Hepatic stellate cell (primary cell): Measurements from ENCODE around the gene SUN5.
"Not testable (repeated sequence)": the region's sequence is repeated elsewhere in the genome, so short reads cannot be mapped to it uniquely, and the experiment has no call there.

ENCODE experiments used
- DNase-seq: peaks from one replicate; pipeline ENCODE4 v3.0.0; 2011; ENCODE audit warnings: low spot score

Gene SUN5

GRCh38 chr20:32965115-32965514 lies 39.1 kb downstream of the SUN5 start:
- no peak for DNase-seq

- no peak for DNase-seq
Observed at GRCh38 chr20:32964575-32964974, 39.7 kb downstream of the SUN5 start.

DNA sequence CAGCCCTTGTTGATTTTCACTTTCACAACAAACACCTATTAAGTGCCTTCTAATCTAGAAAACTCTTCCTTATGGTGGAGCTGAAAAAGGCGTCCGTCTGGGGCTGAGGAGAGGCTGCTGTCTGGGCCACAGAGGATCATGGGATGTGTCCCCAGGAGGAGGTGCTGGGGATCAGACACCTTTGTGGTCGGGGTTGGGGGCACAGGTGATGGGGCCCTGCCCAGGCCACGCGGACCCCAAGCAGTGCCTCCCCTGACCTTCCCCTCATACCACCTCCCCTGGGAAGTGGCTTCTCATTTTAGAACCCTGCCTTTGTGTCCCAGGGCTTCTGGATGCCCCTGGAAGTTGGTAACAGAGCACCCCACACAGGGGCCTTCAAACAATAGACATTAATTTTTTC lies 41.1 kb downstream of the SUN5 start:
- DNase-seq, result no peak

- DNase-seq, result not testable (repeated sequence)
Observed at GRCh38 chr20:32962646-32963045, 41.6 kb downstream of the SUN5 start.

DNA sequence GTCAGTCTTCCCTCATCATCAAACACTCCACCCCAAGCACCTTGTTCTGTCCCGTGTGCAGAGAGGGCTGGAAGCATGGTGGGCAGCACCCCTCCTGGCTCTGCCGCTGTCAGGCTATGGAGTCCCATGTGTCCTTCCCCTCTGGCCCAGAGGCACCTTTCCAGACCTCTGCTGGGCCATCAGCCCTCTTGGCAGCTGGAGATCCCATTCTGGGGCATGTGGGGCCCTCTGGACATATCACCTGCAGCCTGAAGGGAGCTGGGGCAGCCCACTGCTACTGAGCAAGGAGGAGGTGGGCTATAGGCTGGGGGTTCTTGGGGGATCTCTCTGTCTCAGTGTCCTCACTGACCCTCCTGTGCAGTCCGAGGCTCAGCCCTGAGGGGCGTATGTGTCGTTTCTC lies 42.2 kb downstream of the SUN5 start:
- DNase-seq, result no peak

GRCh38 chr20:32960849-32961731 lies 43.1 kb downstream of the SUN5 start:
- peak; percentile 1 for DNase-seq

DNA sequence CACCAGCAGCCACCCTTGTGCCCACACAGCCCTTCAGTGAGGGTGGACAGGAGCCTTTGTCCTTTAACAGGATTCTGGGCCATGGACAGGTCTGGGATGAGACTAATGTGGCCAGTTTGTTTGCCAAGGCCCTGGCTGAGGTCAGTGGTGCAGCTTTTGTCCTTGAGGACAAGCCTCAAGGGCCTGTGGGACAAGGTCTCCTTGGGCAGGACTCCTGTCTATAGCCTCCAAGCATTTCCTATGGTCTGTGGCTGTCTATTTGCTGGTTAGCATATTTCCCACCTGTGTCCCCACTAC lies 44.1 kb downstream of the SUN5 start:
- DNase-seq, result peak; percentile 2

DNA sequence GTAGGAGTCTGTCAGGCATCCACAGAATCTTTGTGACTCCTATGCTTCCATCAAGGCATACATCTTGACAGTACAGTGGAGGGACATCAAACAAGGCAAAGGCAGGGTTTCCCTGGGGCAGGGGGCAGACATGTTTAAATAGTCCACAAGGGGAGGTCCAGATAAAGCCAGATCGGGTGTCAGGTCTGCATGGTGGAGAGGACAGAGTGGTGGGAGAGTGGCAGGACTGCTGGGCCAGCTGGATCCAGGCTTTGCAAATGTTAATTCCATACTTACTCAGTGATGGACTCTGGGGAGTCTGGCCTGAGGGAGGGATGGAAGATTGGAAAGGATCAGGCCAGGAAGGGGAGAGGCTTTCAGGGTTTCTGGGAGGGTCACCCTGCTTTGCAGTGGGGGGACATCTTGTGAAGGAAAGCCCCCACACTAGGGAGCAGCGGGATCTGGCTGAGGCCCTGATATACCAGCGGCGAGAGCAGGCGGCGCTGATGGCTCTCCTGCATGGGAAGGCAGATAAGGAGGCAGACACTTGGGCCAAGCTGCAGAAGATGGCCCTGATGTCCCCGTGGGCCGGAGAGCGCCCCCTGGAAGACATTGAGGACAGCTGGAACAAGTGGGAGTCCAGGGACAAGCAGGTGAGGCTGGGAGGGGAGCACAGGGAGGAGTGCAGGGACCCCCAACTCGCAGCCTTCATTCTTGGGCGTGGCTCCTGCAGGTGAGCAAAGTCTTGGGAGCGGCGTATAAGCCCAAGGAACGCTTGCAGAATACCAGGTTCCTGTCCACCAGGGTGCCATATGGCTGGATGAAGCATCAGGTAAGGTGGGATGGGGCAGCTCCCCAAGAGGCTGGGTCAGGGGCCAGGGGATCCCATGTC lies 44.6 kb downstream of the SUN5 start:
- no peak for DNase-seq

DNA sequence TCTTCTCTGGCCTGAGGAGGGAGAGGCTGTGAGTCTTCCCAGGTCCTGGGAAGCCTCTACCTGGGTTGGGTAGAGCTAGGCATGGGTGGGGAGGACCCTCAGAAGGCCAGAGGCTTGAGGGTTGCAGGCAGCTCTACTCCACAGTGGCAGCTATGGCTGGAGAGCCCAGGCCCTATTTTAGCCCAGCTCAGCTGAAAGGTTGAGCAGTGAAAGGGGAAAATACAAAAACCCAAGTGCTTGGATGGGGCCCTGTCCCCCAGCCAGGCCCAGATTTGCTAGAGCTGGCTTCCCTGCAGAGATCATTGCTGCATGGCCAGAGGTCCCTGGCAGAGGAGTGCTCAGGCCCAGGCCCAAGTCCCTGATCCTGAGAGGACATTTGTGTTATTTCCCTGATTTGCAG lies 45.7 kb downstream of the SUN5 start:
- DNase-seq, result no peak

DNA sequence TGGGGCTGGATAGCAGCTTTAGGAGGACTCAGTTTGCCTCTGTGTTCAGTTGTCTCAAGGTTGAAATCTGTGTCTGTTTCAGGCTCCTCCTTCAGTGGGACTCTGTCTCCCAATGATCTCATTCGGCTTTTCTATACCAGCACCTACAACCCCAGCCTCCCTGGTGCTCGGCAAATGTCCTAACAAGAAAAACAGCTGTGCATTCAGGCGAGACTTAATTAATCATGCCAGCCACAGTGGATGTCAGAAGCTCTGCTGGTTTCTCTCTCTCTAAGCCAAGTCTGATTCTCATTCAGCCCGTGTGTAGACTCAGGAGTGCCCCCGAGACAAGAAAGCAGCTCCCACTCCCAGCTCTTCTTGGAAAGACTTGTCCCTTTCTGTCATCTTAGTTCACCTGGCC lies 46.8 kb downstream of the SUN5 start:
- no peak for DNase-seq

DNA sequence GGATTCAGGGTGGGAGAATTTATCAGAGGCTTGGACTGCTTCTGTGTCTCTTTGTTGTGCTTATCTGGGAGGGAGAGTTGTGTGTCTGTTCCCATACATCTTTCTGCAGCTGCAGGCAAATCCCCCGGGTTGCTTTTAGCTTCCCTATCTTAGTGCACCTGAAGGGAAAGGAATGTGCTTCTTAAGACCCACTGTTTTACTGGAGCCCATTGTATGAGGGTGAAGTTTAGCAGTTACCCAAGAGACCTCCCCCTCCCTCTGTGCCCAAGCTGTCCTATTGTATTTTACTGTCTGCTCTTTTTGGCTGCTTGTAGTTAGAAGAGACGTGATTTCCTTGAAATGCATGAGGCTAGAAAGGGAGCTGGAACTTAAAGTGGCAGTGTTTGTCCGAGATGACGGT lies 53.7 kb downstream of the SUN5 start:
- not testable (repeated sequence) for DNase-seq

DNA sequence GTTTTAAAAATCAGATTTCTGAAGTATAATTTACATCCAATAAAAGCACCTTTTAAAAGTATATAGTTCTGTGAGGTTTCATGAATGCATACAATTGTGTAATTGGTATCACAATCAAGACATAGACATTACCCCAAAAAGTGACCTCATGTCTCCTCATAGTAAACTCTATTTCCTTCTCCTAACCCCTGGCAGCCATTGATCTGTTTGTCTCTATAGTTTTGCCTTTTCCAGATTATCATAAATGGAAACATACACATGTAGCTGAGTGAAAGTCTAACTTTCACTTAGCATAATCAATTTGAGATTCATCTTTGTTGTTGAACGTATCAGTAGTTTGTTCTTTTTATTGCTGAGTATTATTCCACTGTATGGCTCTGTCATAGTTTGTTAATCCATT lies 57.6 kb downstream of the SUN5 start:
- no peak for DNase-seq

DNA sequence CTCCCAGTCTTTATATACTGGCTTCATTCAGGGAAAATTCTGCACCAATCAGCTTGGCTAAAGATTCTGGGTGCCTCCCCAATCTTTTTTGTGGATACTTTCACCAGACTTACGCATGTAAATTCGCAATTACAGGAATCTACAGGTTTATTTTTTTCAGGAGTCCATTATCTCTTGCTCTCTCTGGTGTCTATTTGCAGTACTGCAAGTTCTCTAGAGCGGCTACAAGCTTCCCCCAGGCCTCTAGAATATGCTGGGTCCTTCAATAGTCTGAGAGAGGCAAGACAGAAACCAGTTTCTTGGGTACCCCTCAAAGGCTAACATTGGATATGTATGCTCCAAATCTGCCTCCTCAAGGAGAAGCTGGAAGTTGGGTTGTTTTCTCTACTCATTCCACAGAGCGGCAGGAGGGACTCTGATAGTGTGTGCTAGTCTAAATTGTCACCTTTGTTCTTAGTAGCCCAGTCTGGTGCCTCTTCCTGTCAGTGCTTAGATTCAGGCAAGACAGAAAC lies 58.5 kb downstream of the SUN5 start:
- DNase-seq, result no peak

GRCh38 chr20:32943490-32944052 lies 60.7 kb downstream of the SUN5 start:
- no peak for DNase-seq

GRCh38 chr20:32941155-32941885 lies 62.9 kb downstream of the SUN5 start:
- DNase-seq, result no peak

DNA sequence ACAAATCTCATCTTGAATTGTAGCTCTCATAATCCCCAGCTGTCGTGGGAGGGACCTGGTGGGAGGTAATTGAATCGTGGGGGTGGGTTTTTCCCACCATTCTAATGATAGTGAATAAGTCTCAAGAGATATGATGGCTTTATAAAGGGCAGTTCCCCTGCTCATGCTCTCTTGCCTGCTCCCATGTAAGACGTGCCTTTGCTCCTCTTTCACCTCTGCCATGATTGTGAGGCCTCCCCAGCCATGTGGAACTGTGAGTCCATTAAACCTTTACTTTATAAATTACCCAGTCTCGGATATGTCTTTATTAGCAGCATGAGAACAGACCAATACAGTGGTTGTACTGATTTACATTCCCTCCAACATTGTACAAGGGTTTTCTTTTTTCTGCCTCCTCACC lies 69.7 kb downstream of the SUN5 start:
- DNase-seq, result no peak
